ENCODE results near the gene SH3GL3.

GRCh38 chr15:83558146-83558545, 111.0 kb downstream of the SH3GL3 start:
- TF ChIP-seq YY1 (IDR thresholded peaks at IDR 0.05; ENCODE audit: insufficient read depth, insufficient read length) (no peak), ZNF274 (IDR thresholded peaks at IDR 0.05; ENCODE audit: low read depth, low read length) (no peak)

Measured in NT2/D1 (cell line).